ENCODE measurements around the gene CHSY1.

DNA sequence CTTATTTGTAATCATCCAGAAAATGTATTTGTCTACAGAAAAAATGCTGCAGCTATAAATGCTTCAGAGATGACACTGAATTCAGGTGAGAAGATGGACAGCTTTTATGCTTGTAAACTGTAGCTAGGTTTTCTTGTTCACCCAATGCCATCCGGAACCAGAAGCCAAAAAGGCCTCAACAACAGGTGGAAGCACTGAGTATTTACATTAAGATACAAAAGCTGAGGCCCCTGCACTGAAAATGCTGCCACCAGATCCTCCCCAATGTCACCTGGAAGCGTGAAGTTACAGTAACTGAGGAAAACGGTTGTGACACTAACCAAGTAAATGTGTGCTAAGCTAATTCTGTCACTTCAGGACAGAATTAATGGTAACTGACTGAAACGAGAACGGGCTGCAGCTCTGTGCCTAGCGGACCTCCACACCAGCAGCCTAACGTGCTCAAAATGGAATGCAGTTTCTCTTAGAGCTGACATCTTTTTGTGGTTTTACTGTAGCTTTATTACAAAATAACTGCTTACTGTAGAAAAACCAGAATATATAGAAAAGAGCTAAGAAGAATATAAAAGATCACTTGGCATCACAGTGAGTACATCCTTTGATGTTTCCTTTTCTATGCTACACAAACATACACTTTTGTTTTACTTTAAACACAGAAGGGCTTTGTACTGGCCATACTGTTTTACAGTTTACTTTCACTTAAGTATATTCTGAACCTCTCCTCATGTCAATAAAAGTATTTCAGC lies 7.6 kb downstream of the CHSY1 start:
- no peak for TF ChIP-seq POLR2AphosphoS5 (IDR thresholded peaks at IDR 0.05; ENCODE audit: low read depth, low read length)
- no peak for TF ChIP-seq REST (IDR thresholded peaks at IDR 0.05; ENCODE audit: insufficient read depth in 1 of 2, low read depth in 2 of 2, low read length in 2 of 2)
- no peak for TF ChIP-seq SIN3A (IDR thresholded peaks at IDR 0.05; ENCODE audit: borderline replicate concordance, insufficient read depth, low read length)

All from PFSK-1 (cell line).